ENCODE data around the gene SMKR1. TPM values are rescaled to one million over a fixed set of nuclear protein-coding genes. Genes with fewer than 3 reads are reported as not detected.

Gene SMKR1
- polyA plus RNA-seq, 2 of the 4 experiments (the other 2 are of a cell fraction), result 12.2 to 13.6 TPM

DNA sequence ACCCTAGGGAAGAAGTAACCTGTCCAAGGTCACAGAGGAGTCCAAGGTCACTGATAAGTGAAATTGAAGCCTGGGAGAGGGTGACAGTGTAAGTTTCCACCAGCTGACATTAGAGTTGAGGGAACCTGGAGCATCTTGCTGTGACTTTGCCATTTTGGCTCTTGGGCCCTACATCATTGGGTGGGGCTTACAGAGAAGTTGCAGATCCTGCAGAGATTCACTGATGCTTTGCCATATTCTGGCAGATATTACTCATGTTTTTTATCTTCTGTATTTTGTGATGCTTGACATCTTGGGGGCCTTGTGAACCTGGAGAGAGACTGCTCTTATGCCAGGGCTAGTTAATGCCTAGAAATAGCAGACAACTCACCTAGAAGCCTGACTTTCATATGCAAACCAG lies 36.5 kb downstream of the SMKR1 start:
- Histone ChIP-seq H3K9me3 (no peaks in the 10 kb centered on the region), H3K27ac (no peak overlapping the region), H3K4me2 (no peak overlapping the region), H3K4me1 (no peaks in the 10 kb centered on the region), H3K4me3 (no peak overlapping the region)
- ChIA-PET CTCF (interaction anchor here (1.2 to 2.3 kb wide), 2 partner anchors 9 to 13 kb away, joined by 3 to 8 read pairs; no protein-coding TSS in a partner anchor), POLR2A (no interaction called here)
- DNase-seq (ENCODE audit: low read depth in 1 of 2, low spot score in 1 of 2) (no peak), FAIRE-seq (no peak), ATAC-seq (no peak)
- TF ChIP-seq ZNF302 (CRISPR knock-in tag; IDR thresholded peaks at IDR 0.05) (no peak), ZSCAN20 (CRISPR knock-in tag; IDR thresholded peaks at IDR 0.05) (no peak), FOXS1 (CRISPR knock-in tag; IDR thresholded peaks at IDR 0.05) (no peak), ESRRA (IDR thresholded peaks at IDR 0.05; ENCODE audit: borderline replicate concordance, low read length) (no peak), TP53 (CRISPR knock-in tag; IDR thresholded peaks at IDR 0.05) (no peak), HOXB13 (CRISPR knock-in tag; IDR thresholded peaks at IDR 0.05; ENCODE audit: low read depth) (no peak), SMC3 (IDR thresholded peaks at IDR 0.05) (no peak), CBX8 (IDR thresholded peaks at IDR 0.05) (no peak), KDM1A (IDR thresholded peaks at IDR 0.05; ENCODE audit: low read depth) (no peak), CBX2 (IDR thresholded peaks at IDR 0.05; ENCODE audit: borderline replicate concordance, low read depth) (no peak), FOSL2 (IDR thresholded peaks at IDR 0.05) (no peak), FOSL2 (CRISPR knock-in tag; IDR thresholded peaks at IDR 0.05) (no peak)
- TF ChIP-seq, protein P1, sequence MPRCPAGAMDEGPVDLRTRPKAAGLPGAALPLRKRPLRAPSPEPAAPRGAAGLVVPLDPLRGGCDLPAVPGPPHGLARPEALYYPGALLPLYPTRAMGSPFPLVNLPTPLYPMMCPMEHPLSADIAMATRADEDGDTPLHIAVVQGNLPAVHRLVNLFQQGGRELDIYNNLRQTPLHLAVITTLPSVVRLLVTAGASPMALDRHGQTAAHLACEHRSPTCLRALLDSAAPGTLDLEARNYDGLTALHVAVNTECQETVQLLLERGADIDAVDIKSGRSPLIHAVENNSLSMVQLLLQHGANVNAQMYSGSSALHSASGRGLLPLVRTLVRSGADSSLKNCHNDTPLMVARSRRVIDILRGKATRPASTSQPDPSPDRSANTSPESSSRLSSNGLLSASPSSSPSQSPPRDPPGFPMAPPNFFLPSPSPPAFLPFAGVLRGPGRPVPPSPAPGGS (IDR thresholded peaks at IDR 0.05), result no peak
- TF ChIP-seq, protein P2, sequence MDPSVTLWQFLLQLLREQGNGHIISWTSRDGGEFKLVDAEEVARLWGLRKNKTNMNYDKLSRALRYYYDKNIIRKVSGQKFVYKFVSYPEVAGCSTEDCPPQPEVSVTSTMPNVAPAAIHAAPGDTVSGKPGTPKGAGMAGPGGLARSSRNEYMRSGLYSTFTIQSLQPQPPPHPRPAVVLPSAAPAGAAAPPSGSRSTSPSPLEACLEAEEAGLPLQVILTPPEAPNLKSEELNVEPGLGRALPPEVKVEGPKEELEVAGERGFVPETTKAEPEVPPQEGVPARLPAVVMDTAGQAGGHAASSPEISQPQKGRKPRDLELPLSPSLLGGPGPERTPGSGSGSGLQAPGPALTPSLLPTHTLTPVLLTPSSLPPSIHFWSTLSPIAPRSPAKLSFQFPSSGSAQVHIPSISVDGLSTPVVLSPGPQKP (IDR thresholded peaks at IDR 0.05; ENCODE audit: low read depth, low read length), result no peak
- TF ChIP-seq, protein P3, sequence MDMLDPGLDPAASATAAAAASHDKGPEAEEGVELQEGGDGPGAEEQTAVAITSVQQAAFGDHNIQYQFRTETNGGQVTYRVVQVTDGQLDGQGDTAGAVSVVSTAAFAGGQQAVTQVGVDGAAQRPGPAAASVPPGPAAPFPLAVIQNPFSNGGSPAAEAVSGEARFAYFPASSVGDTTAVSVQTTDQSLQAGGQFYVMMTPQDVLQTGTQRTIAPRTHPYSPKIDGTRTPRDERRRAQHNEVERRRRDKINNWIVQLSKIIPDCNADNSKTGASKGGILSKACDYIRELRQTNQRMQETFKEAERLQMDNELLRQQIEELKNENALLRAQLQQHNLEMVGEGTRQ (IDR thresholded peaks at IDR 0.05), result no peak
- TF ChIP-seq, protein P4, sequence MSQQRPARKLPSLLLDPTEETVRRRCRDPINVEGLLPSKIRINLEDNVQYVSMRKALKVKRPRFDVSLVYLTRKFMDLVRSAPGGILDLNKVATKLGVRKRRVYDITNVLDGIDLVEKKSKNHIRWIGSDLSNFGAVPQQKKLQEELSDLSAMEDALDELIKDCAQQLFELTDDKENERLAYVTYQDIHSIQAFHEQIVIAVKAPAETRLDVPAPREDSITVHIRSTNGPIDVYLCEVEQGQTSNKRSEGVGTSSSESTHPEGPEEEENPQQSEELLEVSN (IDR thresholded peaks at IDR 0.05; ENCODE audit: borderline replicate concordance, low read depth), result no peak
- TF ChIP-seq, protein P5, sequence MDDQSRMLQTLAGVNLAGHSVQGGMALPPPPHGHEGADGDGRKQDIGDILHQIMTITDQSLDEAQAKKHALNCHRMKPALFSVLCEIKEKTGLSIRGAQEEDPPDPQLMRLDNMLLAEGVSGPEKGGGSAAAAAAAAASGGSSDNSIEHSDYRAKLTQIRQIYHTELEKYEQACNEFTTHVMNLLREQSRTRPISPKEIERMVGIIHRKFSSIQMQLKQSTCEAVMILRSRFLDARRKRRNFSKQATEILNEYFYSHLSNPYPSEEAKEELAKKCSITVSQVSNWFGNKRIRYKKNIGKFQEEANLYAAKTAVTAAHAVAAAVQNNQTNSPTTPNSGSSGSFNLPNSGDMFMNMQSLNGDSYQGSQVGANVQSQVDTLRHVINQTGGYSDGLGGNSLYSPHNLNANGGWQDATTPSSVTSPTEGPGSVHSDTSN (IDR thresholded peaks at IDR 0.05), result no peak

DNA sequence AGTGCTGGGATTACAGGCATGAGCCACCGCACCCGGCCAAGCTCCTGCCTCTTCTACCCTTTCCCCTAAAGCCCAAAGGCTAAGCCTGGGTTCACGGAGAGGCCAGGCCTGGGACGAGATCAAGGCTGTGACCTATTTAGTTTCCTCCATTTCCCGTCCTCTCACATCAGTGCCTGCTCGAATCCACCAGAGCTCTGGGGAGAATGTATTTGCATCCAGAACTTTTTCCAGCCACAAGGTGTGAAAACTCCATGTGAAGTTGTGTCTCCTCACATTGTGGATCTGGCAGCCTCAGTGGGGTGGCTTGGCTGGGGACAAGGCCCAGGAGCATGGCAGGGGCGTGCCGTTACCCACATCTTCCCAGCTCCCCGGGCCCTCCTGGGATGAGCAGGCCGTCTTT lies 38.0 kb downstream of the SMKR1 start:
- Histone ChIP-seq H3K27ac (no peak overlapping the region), H3K4me1 (no peaks in the 10 kb centered on the region), H3K4me3 (no peak overlapping the region), H3K9me3 (no peaks in the 10 kb centered on the region), H3K4me2 (no peak overlapping the region)
- WGBS (ENCODE audit: missing lambda C conversion rate), result 83% methylated on average over 10 of the region's 10 CpGs
- POLR2A ChIA-PET, result no interaction called here
- CTCF ChIA-PET, result interaction anchor here (1.5 kb wide), 1 partner anchor 37 kb away, joined by 4 read pairs; no protein-coding TSS in a partner anchor
- ATAC-seq, result no peak
- FAIRE-seq, result no peak
- DNase-seq (ENCODE audit: low read depth in 1 of 2, low spot score in 1 of 2), result no peak
- TF ChIP-seq RCOR1 (IDR thresholded peaks at IDR 0.05; ENCODE audit: low read depth, low read length) (no peak), POLR2A (IDR thresholded peaks at IDR 0.05; ENCODE audit: low read length) (no peak), RAD21 (conservative IDR thresholded peaks at IDR 0.05 in 1 of 2, IDR thresholded peaks at IDR 0.05 in 1 of 2) (no peak), JUNB (IDR thresholded peaks at IDR 0.05) (no peak), HOXB5 (CRISPR knock-in tag; IDR thresholded peaks at IDR 0.05) (no peak), ZFP36 (IDR thresholded peaks at IDR 0.05; ENCODE audit: borderline replicate concordance, partially characterized antibody) (no peak), PHF8 (IDR thresholded peaks at IDR 0.05; ENCODE audit: borderline replicate concordance, low read depth) (no peak), KDM5A (IDR thresholded peaks at IDR 0.05) (no peak), HOXA7 (CRISPR knock-in tag; IDR thresholded peaks at IDR 0.05) (no peak), ZNF302 (CRISPR knock-in tag; IDR thresholded peaks at IDR 0.05) (no peak), TFCP2L1 (CRISPR knock-in tag; IDR thresholded peaks at IDR 0.05) (no peak), EHMT2 (IDR thresholded peaks at IDR 0.05; ENCODE audit: low read depth) (no peak)
- TF ChIP-seq, protein P6, sequence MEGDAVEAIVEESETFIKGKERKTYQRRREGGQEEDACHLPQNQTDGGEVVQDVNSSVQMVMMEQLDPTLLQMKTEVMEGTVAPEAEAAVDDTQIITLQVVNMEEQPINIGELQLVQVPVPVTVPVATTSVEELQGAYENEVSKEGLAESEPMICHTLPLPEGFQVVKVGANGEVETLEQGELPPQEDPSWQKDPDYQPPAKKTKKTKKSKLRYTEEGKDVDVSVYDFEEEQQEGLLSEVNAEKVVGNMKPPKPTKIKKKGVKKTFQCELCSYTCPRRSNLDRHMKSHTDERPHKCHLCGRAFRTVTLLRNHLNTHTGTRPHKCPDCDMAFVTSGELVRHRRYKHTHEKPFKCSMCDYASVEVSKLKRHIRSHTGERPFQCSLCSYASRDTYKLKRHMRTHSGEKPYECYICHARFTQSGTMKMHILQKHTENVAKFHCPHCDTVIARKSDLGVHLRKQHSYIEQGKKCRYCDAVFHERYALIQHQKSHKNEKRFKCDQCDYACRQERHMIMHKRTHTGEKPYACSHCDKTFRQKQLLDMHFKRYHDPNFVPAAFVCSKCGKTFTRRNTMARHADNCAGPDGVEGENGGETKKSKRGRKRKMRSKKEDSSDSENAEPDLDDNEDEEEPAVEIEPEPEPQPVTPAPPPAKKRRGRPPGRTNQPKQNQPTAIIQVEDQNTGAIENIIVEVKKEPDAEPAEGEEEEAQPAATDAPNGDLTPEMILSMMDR (IDR thresholded peaks at IDR 0.05), result no peak
- TF ChIP-seq, protein P7, sequence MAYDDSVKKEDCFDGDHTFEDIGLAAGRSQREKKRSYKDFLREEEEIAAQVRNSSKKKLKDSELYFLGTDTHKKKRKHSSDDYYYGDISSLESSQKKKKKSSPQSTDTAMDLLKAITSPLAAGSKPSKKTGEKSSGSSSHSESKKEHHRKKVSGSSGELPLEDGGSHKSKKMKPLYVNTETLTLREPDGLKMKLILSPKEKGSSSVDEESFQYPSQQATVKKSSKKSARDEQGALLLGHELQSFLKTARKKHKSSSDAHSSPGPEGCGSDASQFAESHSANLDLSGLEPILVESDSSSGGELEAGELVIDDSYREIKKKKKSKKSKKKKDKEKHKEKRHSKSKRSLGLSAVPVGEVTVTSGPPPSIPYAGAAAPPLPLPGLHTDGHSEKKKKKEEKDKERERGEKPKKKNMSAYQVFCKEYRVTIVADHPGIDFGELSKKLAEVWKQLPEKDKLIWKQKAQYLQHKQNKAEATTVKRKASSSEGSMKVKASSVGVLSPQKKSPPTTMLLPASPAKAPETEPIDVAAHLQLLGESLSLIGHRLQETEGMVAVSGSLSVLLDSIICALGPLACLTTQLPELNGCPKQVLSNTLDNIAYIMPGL (CRISPR knock-in tag; IDR thresholded peaks at IDR 0.05; ENCODE audit: borderline replicate concordance), result no peak
- TF ChIP-seq, protein P1 (IDR thresholded peaks at IDR 0.05), result no peak
